Measurements from ENCODE around the gene MYO18B.

MYO18B gene

GRCh38 chr22:25716637-25717036 lies 25.4 kb upstream of the MYO18B start:
- TF ChIP-seq ZFX (IDR thresholded peaks at IDR 0.05) (no peak), CTCF (conservative IDR thresholded peaks at IDR 0.05) (no peak)
- no peak overlapping the region for H3K27ac ChIP-seq

DNA sequence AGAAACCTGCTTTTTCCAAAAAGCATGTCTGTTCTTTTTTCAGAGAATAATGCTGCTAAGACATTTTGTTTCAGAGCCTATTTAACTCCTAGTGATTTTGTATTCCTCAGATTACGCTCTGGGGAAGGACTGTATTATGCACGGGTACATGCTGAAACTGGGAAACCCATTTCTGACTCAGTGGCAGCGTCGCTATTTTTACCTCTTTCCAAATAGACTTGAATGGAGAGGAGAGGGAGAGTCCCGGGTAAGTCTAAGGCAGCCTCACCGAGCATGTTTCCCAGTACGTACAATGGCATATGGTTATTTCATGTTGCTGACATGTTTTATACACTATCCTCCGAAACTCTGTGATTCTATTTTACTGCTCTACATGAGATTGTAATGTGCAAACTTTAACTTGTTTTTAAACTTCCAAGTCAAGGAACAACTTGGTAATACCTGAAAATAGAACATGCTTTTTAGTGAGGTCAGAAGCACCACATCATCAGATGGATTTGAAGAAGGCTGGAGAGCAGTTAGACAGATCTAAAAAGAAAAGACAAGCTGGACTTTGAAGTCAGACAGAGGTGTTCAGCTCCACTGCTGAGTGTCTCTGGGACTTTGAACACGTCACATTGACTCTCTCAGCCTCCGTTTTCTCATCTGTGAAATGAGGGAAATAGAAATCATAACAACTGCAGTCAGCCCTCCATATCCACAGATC lies 23.7 kb upstream of the MYO18B start:
- TF ChIP-seq ZFX (IDR thresholded peaks at IDR 0.05) = no peak
- no peak for TF ChIP-seq CTCF (conservative IDR thresholded peaks at IDR 0.05)
- no peak overlapping the region for H3K27ac ChIP-seq

DNA sequence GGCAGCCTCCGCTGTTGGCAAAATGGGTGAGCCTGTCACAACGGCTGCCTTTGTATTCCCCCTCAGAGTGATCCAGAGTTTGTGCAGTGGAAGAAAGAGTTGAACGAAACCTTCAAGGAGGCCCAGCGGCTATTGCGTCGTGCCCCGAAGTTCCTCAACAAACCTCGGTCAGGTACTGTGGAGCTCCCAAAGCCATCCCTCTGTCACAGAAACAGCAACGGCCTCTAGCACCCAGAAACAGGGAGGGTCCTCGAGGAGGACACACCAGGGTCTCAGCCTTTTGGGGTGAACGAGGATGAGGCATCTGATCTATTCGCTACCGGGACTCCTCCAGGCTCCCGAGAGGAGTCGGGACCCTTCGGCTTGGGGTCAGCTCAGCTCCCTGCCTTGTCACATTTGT lies 19.8 kb upstream of the MYO18B start:
- TF ChIP-seq ZFX (IDR thresholded peaks at IDR 0.05) (no peak), CTCF (conservative IDR thresholded peaks at IDR 0.05) (no peak)
- no peak overlapping the region for H3K27ac ChIP-seq

- no peak overlapping the region for H3K27ac ChIP-seq
- TF ChIP-seq CTCF (conservative IDR thresholded peaks at IDR 0.05) (no peak), ZFX (IDR thresholded peaks at IDR 0.05) (no peak)
Measured at GRCh38 chr22:25722626-25723025, 19.4 kb upstream of the MYO18B start.

- TF ChIP-seq ZFX (IDR thresholded peaks at IDR 0.05) (no peak), CTCF (conservative IDR thresholded peaks at IDR 0.05) (no peak)
- no peak overlapping the region for H3K27ac ChIP-seq
Measured at GRCh38 chr22:25726241-25726640, 15.7 kb upstream of the MYO18B start.

GRCh38 chr22:25728071-25728470 lies 13.9 kb upstream of the MYO18B start:
- no peak overlapping the region for H3K27ac ChIP-seq
- TF ChIP-seq ZFX (IDR thresholded peaks at IDR 0.05) (no peak), CTCF (conservative IDR thresholded peaks at IDR 0.05) (no peak)

DNA sequence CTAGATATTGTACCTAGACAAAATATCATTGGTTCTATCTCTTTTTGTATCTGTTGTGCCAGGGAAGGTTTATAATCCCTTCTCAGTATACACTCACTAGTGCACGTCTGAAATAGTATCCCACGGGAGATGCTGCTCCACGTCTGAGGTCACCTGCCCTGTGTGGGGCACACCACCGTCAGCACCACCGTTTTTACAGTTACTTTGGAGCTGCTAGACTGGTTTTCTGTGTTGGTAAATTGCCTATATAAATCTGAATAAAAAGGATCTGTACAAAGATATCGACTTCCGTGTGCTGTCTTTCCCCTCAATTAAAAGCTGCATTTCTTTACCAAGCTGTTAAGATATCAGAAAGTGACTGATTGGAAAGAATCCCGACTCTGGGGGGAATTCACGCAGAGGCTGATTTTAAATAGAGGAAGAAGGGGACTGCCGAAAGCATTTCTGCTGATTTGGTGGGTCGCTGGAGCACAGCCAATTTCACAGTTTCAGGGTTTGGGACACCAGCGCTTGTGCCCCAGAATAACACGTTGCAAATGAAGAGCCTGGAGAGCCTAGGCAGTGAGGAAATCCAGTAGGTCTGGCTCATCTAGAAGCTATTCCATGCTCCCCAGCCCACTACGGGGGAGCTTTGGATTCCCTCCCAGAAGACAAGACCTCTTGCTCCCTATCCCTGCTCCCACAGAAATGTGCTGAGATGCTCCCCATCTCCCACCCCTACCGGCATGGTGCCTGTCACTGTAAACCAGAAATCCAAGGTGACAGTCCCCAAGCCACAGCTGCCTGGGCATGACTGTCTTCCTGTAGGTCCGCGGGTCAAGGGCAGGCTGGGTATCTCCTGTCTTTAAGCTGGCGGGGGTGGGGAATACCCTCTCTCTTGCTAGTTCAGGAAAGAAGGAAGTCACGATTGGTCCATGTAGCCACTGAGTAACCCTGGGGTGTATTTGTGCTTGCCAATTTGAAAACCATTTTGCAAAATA lies 12.7 kb upstream of the MYO18B start:
- TF ChIP-seq CTCF (conservative IDR thresholded peaks at IDR 0.05) (no peak), ZFX (IDR thresholded peaks at IDR 0.05) (no peak)
- peak overlapping the region; percentile 78 for H3K27ac ChIP-seq

Measured in C4-2B (cell line).